GM19239 (cell line): ENCODE results near the gene GOLGA8B.
"Not testable (repeated sequence)": the region's sequence is repeated elsewhere in the genome, so short reads cannot be mapped to it uniquely, and the experiment has no call there.

Source experiments
- DNase-seq: peaks from one replicate; pipeline ENCODE4 v3.0.0; 2011; ENCODE audit warnings: low spot score; ENCODE audit not compliant: insufficient read length
- FAIRE-seq: peaks from 2 replicates; lab custom pipeline; 2011; peaks lifted over from hg19 to GRCh38; lab: Jason Lieb, UNC

GOLGA8B gene

GRCh38 chr15:34583399-34584329 is at the start of gene GOLGA8B:
Gene GOLGA8B (minus strand): TSS chr15:34583651. CDS start chr15:34535912, 47,739 bp downstream.
- DNase-seq (peak; percentile 80), FAIRE-seq (peak; percentile 72)

GRCh38 chr15:34633165-34633564 is 49.7 kb upstream of the GOLGA8B start:
- DNase-seq, FAIRE-seq: not testable (repeated sequence)

GRCh38 chr15:34628577-34629152 is 45.2 kb upstream of the GOLGA8B start:
- no peak for FAIRE-seq

GRCh38 chr15:34625007-34625406 is 41.6 kb upstream of the GOLGA8B start:
- no peak for DNase-seq
- FAIRE-seq = no peak

More at GRCh38 chr15:34628577-34629152, 45.2 kb upstream of the GOLGA8B start:
- DNase-seq = no peak

- peak; percentile 18 for FAIRE-seq
- no peak for DNase-seq
Observed at GRCh38 chr15:34621675-34622074, 38.2 kb upstream of the GOLGA8B start.

- DNase-seq = no peak
Observed at GRCh38 chr15:34620814-34621213, 37.4 kb upstream of the GOLGA8B start.

GRCh38 chr15:34620142-34620541 is 36.7 kb upstream of the GOLGA8B start:
- no peak for FAIRE-seq
- no peak for DNase-seq

More at GRCh38 chr15:34620814-34621213, 37.4 kb upstream of the GOLGA8B start:
- FAIRE-seq = no peak

- FAIRE-seq (no peak), DNase-seq (no peak)
Observed at GRCh38 chr15:34619151-34619550, 35.7 kb upstream of the GOLGA8B start.

- DNase-seq (no peak), FAIRE-seq (no peak)
Observed at GRCh38 chr15:34618073-34618472, 34.6 kb upstream of the GOLGA8B start.

GRCh38 chr15:34616613-34617012 is 33.2 kb upstream of the GOLGA8B start:
- no peak for FAIRE-seq
- no peak for DNase-seq

- no peak for DNase-seq
- FAIRE-seq = no peak
Observed at GRCh38 chr15:34613997-34614396, 30.5 kb upstream of the GOLGA8B start.

- FAIRE-seq (no peak), DNase-seq (no peak)
Observed at GRCh38 chr15:34613301-34613700, 29.9 kb upstream of the GOLGA8B start.

- DNase-seq = no peak
- FAIRE-seq = no peak
Observed at GRCh38 chr15:34610354-34610753, 26.9 kb upstream of the GOLGA8B start.

GRCh38 chr15:34609102-34610057 is 25.9 kb upstream of the GOLGA8B start:
- DNase-seq (no peak), FAIRE-seq (peak; percentile 74)

GRCh38 chr15:34608517-34608916 is 25.1 kb upstream of the GOLGA8B start:
- no peak for DNase-seq
- FAIRE-seq = no peak

GRCh38 chr15:34607832-34608231 is 24.4 kb upstream of the GOLGA8B start:
- no peak for DNase-seq

GRCh38 chr15:34606545-34606944 is 23.1 kb upstream of the GOLGA8B start:
- FAIRE-seq = no peak
- no peak for DNase-seq

More at GRCh38 chr15:34607832-34608231, 24.4 kb upstream of the GOLGA8B start:
- FAIRE-seq = no peak

- DNase-seq (no peak), FAIRE-seq (no peak)
Observed at GRCh38 chr15:34606131-34606530, 22.7 kb upstream of the GOLGA8B start.

- DNase-seq (no peak), FAIRE-seq (no peak)
Observed at GRCh38 chr15:34603095-34603494, 19.6 kb upstream of the GOLGA8B start.

- DNase-seq = no peak
- FAIRE-seq = no peak
Observed at GRCh38 chr15:34600923-34601322, 17.5 kb upstream of the GOLGA8B start.
